K562 (cell line): ENCODE results near the gene HEG1.

Experiments used
- SETDB1 ChIP-seq: IDR thresholded peaks from one replicate; pipeline ENCODE4 v1.6.1; 2012; ENCODE audit warnings: low read length, control low read depth, inconsistent platforms
- ZNF696 ChIP-seq: fragments of 250-450 bp; sonication (Bioruptor Pico); conservative IDR thresholded peaks from 2 replicates; pipeline ENCODE4 v1.4.0; 2020; ENCODE audit warnings: mild to moderate bottlenecking, moderate library complexity
- TF ChIP-seq, protein P1 (sequence below), 3 experiments: IDR thresholded peaks in 2 of 3; conservative IDR thresholded peaks in 1 of 3; 2 replicates each; pipeline ENCODE4 v1.5.1; 2011 to 2012; ENCODE audit warnings: low read length in 3 of 3, mild to moderate bottlenecking in 3 of 3, control low read depth in 2 of 3, improper control_type of control experiment in 1 of 3, inconsistent platforms in 1 of 3, low read depth in 1 of 3, mixed read lengths in 1 of 3, moderate library complexity in 1 of 3; ENCODE audit not compliant: insufficient read depth in 2 of 3
- TF ChIP-seq, protein P2 (sequence below): sonication (generic); IDR thresholded peaks from 2 replicates; pipeline ENCODE4 v1.6.1; 2016

DNA sequence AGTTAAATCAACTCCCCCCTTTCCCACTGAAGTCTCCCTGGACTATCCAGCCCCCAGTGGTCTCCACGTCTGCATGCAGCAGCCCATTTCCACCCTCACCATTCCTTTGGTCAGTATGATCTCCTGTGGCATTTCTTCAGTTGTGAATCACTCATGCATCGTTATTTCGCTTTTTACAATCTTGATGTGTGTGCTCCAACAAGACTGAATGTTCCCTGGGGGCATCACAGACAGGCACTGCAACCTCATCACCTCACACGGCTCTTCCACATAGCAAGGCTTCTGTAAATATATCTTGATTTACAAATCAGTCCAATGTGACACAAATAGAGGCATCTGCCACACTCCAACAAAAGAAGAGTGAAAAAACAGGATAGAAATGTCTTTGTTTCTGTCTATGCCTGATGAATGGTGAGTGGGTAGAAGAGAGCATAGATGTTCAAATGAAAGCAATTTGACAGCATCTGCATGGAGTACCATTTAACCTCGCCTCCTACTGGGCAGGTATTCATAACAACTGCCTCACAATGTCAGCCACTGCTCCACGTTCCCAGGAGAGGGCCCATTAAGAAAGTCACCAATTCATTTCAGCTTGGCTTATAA lies 5.2 kb downstream of the HEG1 start:
- TF ChIP-seq, protein P1, sequence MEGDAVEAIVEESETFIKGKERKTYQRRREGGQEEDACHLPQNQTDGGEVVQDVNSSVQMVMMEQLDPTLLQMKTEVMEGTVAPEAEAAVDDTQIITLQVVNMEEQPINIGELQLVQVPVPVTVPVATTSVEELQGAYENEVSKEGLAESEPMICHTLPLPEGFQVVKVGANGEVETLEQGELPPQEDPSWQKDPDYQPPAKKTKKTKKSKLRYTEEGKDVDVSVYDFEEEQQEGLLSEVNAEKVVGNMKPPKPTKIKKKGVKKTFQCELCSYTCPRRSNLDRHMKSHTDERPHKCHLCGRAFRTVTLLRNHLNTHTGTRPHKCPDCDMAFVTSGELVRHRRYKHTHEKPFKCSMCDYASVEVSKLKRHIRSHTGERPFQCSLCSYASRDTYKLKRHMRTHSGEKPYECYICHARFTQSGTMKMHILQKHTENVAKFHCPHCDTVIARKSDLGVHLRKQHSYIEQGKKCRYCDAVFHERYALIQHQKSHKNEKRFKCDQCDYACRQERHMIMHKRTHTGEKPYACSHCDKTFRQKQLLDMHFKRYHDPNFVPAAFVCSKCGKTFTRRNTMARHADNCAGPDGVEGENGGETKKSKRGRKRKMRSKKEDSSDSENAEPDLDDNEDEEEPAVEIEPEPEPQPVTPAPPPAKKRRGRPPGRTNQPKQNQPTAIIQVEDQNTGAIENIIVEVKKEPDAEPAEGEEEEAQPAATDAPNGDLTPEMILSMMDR (IDR thresholded peaks at IDR 0.05 in 2 of 3, conservative IDR thresholded peaks at IDR 0.05 in 1 of 3; ENCODE audit: insufficient read depth in 2 of 3, low read depth in 1 of 3, low read length in 3 of 3) = no peak
- TF ChIP-seq SETDB1 = no peak
- TF ChIP-seq, protein P2, sequence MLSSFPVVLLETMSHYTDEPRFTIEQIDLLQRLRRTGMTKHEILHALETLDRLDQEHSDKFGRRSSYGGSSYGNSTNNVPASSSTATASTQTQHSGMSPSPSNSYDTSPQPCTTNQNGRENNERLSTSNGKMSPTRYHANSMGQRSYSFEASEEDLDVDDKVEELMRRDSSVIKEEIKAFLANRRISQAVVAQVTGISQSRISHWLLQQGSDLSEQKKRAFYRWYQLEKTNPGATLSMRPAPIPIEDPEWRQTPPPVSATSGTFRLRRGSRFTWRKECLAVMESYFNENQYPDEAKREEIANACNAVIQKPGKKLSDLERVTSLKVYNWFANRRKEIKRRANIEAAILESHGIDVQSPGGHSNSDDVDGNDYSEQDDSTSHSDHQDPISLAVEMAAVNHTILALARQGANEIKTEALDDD = no peak
- no peak for TF ChIP-seq ZNF696 (CRISPR knock-in tag)
